Activated CD4-positive, alpha-beta T cell treated with anti-CD3 and anti-CD28 coated beads, Interleukin-2, Interleukin-6, amounts not matched to agents 100 ng/mL and 50 ng/mL, durations not matched to agents 16 hours and 8 hours (primary cell): ENCODE measurements around the gene ACSL6.

Source experiments
- DNase-seq: peaks from one replicate; pipeline ENCODE4 v3.0.0-alpha.2; 2020

Gene ACSL6

DNA sequence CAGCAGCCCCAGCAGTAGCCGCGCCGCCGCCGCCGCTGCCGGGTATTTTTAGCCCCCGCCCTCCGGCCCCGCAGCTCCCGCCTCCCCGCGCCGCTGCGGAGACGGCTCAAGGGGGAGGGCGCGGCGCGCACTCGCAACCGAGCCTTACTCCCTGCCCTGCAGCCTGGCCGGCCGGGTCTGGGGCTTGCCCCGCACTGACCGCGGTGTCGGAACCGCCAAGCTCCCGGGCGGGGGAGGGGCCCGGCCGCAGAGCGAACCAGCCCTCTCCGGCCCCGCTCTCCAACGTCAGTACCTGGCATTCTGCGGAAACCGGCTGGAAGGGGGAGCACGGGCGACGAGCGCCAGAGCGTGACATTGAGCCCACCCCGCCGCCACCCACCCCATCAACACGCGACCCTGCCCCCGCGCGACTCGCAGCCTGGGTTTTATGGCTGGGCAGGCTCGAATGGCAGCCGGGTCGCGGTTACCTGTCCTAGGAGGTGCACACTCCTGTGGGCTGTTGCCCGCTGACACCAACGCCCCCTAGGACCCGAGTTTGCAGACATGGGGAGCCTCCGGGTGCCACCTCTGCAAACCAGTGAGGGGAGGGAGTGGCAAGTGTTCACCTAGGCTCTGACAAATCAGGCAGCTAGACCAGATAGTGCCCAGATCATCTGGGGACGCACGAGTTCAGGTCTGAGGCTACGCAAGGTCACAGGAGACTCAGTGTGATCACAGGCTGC lies at the start of gene ACSL6:
Gene ACSL6 (minus strand): TSS at position 37 of the 722 bp plus-strand sequence. CDS start 105 bp downstream, outside the sequence.
- DNase-seq = no peak

DNA sequence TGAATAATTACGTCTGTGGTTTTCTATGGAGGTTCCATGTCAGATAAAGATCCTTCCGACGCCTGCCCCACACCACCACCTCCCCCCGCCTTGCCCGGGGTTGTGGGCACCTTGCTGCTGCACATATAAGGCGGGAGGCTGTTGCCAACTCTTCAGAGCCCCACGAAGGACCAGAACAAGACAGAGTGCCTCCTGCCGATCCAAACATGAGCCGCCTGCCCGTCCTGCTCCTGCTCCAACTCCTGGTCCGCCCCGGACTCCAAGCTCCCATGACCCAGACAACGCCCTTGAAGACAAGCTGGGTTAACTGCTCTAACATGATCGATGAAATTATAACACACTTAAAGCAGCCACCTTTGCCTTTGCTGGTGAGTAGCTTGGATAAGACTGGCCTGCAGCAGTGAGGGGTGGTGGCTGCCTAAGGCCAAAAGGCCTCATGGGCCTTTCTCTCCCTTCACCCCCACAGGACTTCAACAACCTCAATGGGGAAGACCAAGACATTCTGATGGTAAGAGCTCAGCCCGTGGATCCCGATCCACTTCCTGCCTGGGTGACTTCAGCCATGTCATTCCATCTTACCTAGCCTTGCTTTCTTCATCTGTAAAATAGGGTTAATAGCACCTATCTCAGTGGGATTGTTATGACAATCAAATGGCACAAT lies 49.2 kb upstream of the ACSL6 start, which contains the start of gene IL3:
Gene IL3 (plus strand): TSS at position 155 of the 661 bp plus-strand sequence. CDS start 52 bp downstream, at position 207.
- no peak for DNase-seq

DNA sequence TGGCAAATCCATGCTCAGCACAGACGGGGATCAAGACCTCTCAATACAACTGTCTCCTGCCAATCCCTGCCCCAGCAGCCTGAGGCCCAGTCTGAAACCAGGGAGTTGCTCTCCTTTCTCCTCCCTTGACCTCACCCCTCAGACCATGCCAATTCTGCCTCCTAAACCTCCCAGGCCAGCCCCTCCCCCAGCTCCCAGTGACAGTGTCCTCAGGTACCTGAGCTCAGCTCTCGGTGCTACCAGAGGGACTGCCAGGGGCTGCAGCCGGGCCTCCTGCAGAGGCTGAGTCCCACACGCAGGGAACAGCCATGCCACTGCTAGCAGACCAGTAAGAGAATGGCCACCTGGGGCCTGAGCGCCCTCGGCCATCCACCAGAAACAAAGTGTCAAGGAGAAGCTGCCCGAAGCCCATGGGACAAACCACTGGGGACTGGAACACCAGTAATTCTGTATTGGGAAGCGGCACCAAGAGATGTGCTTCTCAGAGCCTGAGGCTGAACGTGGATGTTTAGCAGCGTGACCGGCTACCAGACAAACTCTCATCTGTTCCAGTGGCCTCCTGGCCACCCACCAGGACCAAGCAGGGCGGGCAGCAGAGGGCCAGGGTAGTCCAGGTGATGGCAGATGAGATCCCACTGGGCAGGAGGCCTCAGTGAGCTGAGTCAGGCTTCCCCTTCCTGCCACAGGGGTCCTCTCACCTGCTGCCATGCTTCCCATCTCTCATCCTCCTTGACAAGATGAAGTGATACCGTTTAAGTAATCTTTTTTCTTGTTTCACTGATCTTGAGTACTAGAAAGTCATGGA lies 48.4 kb upstream of the ACSL6 start:
- no peak for DNase-seq

DNA sequence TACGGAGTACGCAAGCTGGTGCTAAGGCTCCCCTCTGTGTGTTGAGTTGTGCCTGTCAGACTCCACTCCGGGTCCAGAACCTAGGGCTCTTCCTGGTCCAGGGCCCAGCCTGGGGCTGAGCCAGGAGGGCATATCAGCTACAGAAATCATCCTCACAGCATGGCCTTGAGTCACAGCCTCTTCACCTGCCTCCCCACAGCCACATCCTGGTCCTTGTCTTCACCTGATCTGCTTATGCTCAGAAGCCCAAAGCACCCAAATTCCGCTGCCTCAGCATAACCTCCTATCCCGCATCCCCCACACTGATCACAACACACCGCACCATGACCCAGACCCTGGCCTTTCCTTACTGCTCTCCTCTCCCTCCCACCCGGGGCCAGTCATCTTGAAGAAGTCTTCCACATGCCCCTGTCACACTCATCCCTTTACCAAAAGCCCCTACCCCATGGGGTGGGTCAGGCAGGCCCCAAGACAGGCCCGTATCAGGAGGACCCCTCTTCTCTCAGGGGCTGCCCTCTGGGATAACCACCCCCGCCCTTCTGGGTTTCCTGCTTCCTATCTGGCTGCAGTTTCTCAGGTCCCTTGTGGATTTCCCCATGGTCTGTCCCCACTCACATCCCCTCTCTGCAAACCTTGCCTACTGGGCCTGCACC lies 47.7 kb upstream of the ACSL6 start:
- DNase-seq = no peak

DNA sequence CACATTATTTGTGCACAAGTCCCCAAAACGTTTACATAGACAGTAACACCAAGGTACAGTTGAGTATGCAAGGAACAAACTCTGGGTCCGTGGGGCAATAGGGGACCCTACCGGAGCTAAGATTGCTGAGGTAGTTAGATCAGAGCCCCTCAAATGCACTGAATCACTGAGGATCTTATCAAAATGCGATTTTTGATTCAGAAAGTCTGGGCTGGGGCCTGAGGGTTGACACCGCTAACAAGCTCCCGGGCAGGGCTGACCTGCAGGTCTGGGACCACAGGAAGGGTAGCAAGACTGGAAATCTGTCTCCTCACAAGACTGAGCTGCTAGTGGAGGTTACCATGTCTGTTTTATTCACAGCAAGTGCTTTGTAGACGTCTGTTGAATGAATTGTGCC lies 47.2 kb upstream of the ACSL6 start:
- DNase-seq = no peak

DNA sequence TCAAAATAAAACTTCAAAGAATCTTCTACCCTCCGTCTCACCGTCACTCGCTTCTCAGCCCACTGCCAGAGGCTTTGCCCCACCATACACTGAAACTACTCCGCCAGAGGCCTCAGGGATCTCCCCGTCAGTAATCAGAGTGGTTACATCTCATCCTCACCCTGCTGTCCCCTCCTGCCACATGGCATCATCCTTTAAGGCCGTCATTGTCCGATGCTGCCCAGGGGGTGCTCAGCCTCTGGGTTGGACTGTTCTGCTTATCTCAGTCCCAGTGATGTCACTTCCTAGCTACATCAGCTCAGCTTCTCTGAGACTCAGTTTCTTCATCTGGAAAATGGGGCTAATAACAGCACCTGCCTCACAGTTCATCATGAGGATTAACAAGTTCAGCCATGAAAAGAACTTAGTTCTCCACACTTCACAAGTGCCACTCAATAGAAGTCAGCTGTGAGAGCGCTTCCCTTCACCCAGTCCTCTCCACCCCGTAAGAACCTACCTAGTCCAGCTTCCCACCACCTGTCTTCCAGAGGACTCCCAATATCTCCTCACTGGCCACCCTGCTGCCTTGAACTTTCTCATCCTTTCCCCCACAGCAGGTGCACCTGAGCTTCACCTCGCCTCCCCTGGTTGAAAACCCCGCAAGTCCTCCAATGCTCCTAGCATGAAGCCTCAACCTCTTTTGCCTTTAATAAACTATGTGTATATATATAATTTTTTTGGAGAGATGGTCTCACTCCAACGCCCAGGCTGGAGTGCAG lies 46.2 kb upstream of the ACSL6 start:
- DNase-seq = no peak

- DNase-seq = no peak
Measured at GRCh38 chr5:132056610-132057497, 45.4 kb upstream of the ACSL6 start.

- peak; percentile 54 for DNase-seq
Measured at GRCh38 chr5:132055808-132056609, 44.6 kb upstream of the ACSL6 start.

- no peak for DNase-seq
Measured at GRCh38 chr5:132055441-132055807, 44.0 kb upstream of the ACSL6 start.

DNA sequence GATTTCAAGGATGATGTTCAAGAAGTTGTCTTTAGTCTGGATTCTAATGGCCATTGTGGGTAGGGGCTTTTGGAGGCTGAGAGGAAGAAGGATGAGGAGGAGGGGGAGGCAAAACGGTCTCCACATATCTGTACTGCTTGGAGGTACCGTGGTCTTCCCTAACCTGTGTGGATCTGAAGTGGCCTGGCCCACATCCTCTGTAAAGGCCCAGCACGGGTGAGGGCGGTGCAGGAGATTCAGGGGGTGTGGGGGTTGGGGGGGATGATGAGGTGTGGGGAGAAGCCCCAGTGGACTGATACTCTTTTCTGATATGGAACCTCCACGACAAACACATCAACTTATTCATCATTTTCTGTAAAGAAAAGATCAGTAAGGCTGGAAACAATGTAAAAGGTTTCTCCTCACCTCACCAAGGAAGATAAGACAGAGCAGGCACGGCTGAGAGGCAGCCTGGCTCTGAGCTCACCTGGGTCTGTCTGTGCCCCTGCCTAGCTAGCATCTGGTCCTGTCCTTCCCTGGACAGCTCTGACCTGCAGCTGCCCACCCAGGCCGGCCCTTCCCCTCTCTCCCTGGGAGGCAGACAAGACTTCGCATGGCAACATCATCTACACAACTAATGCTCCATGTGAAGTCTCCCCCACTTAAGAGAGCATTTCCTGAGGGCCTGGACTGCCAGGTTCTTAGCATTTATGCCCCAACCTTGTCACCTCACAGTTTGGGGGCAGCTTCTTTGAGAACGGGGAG lies 43.4 kb upstream of the ACSL6 start:
- no peak for DNase-seq

DNA sequence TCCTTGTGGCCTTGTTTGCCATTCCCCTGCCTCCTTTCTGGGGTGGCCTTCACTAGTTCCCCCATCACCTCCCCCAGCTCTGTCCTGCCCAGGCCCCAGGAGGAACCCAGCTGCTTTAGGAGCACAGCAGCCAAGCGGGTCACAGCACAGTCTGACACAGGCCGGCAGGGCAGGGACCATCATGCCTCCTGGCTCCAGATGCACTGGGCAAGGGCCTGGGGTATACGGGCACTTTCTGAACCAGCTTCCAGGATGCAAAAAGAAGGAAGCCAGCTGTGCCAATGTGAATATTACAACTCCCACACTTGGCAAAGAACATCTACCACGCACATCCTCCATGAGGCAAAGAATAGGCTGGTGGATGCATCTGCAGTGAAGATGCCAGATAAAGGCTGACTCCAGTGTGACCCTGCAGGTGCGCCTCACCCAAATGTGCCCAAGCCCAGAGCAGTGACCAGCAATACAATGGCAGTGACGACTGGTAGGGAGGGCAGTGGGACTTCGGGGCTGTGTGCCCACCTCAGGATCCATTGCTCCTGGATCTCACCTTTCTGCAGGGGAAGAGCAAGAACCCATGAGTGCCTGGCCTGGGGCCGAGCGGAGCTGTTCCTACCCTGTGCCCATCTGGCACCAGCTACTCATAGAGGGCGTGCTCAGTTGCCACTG lies 42.7 kb upstream of the ACSL6 start:
- no peak for DNase-seq

DNA sequence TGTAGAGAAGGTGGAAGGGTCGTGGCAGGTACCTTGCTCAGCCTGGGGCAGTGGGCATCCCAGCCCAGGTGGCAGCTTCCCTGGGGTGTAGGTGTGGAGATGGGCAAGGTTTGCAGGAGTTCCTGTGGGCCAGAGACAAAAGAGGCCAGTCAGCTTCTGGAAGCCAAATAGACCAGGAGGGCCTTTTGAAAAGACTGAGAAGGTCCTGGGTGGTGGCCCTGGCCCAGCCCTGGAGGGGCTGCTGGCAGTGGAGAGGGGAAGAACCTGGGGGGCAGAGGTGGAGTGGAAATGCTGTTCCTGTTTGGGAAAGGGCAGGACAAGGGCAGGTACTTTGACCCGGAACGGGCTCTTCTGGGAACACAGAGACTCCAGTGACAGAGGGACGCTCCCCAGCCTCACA lies 42.0 kb upstream of the ACSL6 start:
- DNase-seq = no peak

GRCh38 chr5:132052520-132052919 lies 41.1 kb upstream of the ACSL6 start:
- no peak for DNase-seq

DNA sequence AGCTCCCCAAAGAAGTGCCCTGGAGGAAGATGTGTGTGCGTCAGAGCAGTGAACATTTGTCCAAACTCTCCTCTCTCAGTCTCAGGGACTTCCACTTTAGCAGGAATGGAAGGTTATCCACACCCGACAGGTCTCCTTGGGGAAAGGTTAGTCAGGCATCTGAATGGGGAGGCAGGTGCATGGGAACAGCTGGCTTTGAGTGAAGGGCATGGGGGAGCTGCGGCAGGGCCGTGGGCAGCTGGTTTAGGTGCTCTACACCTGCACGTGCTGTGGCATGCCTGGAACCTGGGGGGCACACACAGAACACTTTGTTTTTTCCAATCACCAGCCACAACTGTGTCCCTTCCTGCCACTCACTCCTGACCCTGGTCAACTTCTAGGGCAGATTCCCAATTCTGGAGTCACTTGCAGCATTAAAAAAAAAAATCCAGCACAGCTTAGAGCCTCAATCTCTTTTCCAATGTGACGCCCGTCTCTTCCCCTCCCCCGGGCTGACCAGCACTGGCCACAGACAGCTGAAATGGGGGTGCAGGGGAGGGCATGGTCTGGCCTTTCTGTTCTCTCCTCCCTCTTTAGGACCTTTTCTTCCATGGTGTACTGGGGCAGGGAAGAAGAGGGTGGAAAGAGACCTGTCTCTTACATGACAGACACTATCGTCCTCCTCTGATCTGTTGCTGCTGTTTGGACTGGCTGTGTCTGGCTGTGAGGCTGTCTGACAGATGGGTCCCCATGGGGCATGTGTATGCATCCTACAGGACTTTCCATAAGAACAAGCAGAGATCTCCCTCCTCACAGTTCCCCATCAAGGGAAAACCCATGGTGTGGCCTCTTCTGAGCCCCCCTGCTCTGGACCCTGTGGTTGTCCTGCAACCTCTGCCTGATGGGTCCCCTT lies 39.4 kb upstream of the ACSL6 start:
- no peak for DNase-seq

- no peak for DNase-seq
Measured at GRCh38 chr5:132050136-132050535, 38.7 kb upstream of the ACSL6 start.

DNA sequence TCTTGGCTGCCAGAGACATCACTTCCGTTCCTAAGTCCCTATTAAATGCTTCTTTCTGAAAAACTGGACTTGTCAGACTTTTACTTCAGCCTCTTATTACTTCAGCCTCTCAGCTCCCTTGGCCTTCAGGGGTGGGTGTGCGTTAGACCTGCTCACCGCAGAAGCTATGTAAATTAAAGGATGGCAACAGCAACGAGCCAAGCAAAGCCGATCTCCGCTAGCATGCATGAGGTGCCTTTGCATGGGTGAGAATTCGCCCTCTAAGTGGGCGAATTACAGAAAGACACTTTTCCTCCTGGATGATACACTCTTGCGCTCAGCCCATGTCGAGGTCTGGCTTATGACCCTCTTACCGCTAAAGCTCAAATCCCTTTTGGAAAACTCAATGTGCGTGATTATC lies 38.1 kb upstream of the ACSL6 start:
- DNase-seq = no peak

GRCh38 chr5:132049093-132049492 lies 37.6 kb upstream of the ACSL6 start:
- no peak for DNase-seq

GRCh38 chr5:132046880-132047299 lies 35.4 kb upstream of the ACSL6 start:
- no peak for DNase-seq
